Ramos (cell line): Measurements from ENCODE around the gene YEATS2.

Source experiments
- in situ Hi-C: fragments of 300-500 bp; cut with MboI; formaldehyde crosslinking; loops from one replicate; pipeline ENCODE4 v1.14.3; 2022; ENCODE audit warnings: low sequenced_read_pairs; ENCODE audit not compliant: unreplicated experiment

YEATS2 gene

GRCh38 chr3:183808355-183808754 is 110.8 kb downstream of the YEATS2 start:
- in situ Hi-C loops = no loop called here

DNA sequence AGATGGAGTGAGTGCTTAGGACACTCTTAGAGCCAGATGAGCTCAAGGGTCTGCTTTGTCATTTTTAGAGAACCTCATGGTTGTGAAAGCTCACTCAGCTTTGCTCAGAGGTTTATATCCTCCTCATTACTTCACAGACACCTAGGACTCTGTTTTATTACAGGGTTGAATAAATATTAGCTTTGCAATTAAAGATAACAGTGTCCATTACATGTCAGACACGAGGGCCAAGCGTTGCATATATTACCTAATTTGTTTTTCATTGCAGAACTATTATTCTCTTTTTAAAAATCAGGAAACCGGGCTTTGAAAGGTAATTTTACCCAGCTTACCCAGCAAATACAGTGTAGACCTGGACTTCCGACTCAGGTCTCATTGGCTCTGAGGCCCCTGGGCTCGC is 111.7 kb downstream of the YEATS2 start:
- in situ Hi-C loops = no loop called here

- in situ Hi-C loops = no loop called here
These were observed 113.3 kb downstream of the YEATS2 start for GRCh38 chr3:183810643-183811594.

- in situ Hi-C loops = no loop called here
These were observed 114.0 kb downstream of the YEATS2 start for GRCh38 chr3:183811638-183812037.

DNA sequence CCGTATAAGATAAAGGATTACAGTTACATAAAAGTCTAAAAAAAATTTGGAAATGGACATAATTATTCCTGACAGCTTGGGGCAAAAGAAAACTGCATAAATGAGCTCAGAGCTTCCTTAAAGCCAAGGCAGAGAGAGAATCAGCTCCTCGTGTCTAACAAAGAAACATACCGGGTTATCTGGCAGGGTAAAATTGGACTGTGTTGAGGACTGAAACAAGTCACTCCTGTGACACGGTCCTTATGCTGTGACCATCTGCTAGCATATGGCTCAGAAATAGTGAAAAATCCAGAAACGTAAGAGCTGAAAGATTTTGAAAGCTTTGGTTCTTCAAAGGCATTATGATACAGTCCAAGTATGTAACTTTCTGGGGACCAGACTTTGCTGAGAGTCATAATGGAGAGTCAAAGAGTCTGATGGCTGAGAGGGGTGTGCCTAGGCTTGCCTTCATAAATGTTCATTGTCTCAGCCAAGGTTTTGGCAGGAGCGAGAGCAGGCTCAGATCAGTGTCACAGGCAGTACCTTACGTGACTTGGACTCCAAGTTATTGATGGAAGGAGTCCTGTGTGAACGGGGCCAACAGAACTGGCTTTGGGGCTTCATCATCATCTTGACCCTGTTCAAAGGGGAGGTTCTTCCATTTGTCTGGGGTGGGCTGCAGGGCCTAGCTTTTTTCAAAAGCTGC is 115.3 kb downstream of the YEATS2 start:
- in situ Hi-C loops = no loop called here

GRCh38 chr3:183814240-183814639 is 116.6 kb downstream of the YEATS2 start:
- in situ Hi-C loops = no loop called here

DNA sequence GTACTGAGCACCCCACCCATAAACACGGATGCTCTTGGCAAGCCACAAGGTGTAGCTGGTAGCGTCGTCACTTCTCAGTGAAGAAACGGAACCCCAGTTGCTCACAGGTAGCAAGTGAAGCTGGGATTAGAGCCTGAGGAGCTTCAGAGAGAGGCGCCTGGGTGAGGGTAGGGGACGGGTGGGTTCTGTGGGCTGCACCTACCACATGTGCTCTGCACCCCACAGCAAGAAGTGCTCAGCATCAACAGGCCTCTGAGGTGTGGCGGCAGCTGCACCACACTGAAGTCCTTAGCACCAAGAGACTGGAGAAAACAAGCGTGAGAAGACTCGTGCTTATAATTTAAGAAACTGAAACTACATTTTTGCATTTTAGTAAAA is 118.0 kb downstream of the YEATS2 start:
- in situ Hi-C loops = no loop called here

- in situ Hi-C loops = no loop called here
These were observed 118.4 kb downstream of the YEATS2 start for GRCh38 chr3:183815951-183816475.

GRCh38 chr3:183816681-183817510 is 119.3 kb downstream of the YEATS2 start:
- in situ Hi-C loops = no loop called here

DNA sequence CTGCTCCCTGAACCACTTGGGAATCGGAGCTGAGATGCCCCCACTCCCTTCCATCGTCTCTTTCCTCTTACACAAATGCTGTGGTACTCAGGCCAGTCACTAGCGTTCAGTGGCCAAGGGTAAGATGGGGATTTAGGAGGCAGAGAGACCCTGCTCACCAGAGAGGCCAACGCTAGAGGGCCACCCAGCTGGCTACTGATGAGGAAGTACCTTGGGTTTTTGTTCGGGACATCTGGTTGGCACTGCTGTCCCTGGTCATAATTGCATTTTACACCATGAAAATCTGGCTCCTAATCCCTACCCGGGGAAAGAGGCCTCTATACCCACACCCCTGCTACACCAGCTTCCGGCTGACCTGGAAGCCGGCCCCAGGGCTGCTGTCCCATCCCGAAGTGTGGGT is 120.0 kb downstream of the YEATS2 start:
- in situ Hi-C loops = no loop called here

- in situ Hi-C loops = no loop called here
These were observed 120.5 kb downstream of the YEATS2 start for GRCh38 chr3:183818041-183818620.

- in situ Hi-C loops = no loop called here
These were observed 121.4 kb downstream of the YEATS2 start for GRCh38 chr3:183818706-183819624.

DNA sequence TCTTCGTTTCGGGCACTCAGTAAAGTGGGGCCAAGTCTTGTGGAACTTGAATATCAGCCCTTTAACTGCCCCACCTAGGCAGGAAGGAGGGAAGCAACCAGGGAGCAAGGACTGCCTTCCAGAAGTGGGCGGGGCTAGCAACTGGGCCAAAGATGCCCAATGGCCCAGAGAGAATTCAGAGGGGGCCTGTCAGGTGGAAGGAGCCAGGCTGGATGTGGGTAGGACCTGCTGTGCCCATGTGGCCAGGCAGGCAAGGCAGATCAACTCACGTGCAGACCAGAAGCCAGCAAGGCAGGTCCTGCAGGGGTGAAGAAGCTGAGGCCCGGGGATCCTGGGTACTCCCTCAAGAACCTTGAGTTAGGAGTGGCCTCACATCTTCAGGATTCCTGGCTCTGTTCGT is 122.2 kb downstream of the YEATS2 start:
- in situ Hi-C loops = no loop called here

GRCh38 chr3:183822631-183823030 is 125.0 kb downstream of the YEATS2 start:
- in situ Hi-C loops = no loop called here

- in situ Hi-C loops = no loop called here
These were observed 126.4 kb downstream of the YEATS2 start for GRCh38 chr3:183823963-183824362.

- in situ Hi-C loops = no loop called here
These were observed 127.3 kb downstream of the YEATS2 start for GRCh38 chr3:183824761-183825455.

DNA sequence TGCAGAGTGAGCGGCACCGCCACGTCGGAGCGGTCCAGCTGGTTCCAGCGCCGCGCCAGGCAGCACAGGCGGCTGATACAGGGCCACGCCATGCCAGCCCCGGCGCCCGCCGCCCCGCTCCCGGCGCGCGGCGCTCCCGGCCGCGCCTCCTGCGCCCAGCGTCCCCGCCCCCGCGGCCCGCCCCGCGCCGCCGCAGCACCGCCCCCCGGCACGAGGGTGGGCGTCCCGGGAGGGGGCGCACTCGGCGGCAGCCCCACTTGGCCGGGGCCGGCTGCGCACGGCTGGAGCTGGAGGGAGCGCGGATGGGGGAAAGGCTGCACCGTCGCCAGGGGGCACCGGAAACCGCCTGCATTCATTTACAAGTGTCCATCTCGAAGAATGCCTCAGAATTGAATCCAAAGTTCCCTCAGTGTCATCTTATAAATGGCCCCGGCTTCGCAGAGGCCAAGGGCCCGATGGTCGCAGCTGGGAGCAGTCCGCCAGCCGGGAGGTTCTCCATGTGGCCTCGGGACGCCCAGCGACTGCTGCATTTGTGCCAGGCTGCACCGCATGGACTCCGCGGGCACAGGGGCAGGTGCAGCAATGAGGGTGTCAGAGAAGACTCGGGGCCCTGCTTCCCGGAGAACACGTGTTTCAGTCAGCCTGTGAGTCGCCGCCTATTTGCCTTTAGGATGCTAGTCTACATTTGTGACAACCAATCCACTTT is 128.0 kb downstream of the YEATS2 start, which contains the start of gene MAP6D1:
TSS of gene MAP6D1 (minus strand) at position 122 of the 706 bp plus-strand sequence. CDS start at position 92, 30 bp downstream.
- in situ Hi-C loops = no loop called here
